H9 (cell line): Measurements from ENCODE around the gene CLIP4. TPM values are rescaled to one million over a fixed set of nuclear protein-coding genes. Genes with fewer than 3 reads are reported as not detected.

ENCODE experiments used
- DNase-seq: peaks from one replicate; pipeline ENCODE4 v3.0.0-alpha.2; 2017
- H2AFZ ChIP-seq: one replicate; pipeline ENCODE4 v1.6.1; 2013; ENCODE audit warnings: mild to moderate bottlenecking, low read length, control low read depth, moderate library complexity
- H2AK5ac ChIP-seq: 2 replicates; pipeline ENCODE4 v1.6.1; 2013; ENCODE audit warnings: low read length, control low read depth, mixed read lengths; ENCODE audit not compliant: insufficient read length
- H2BK120ac ChIP-seq: one replicate; pipeline ENCODE4 v1.6.1; 2013; ENCODE audit warnings: low read depth, mild to moderate bottlenecking, low read length, control low read depth, inconsistent platforms; ENCODE audit not compliant: poor library complexity, severe bottlenecking
- H2BK12ac ChIP-seq: 2 replicates; pipeline ENCODE4 v1.6.1; 2013; ENCODE audit warnings: low read length, control low read depth, mixed read lengths, low read depth; ENCODE audit not compliant: insufficient read length
- H2BK15ac ChIP-seq: 2 replicates; pipeline ENCODE4 v1.6.1; 2013; ENCODE audit warnings: low read depth, low read length, control low read depth
- H2BK20ac ChIP-seq: one replicate; pipeline ENCODE4 v1.6.1; 2013; ENCODE audit warnings: low read depth, mild to moderate bottlenecking, low read length, control low read depth, inconsistent platforms; ENCODE audit not compliant: poor library complexity, severe bottlenecking
- H2BK5ac ChIP-seq: 2 replicates; pipeline ENCODE4 v1.6.1; 2013; ENCODE audit warnings: low read length, control low read depth, mixed read lengths; ENCODE audit not compliant: insufficient read length
- H3K14ac ChIP-seq: 2 replicates; pipeline ENCODE4 v1.6.1; 2013; ENCODE audit warnings: low read length, control low read depth; ENCODE audit not compliant: insufficient read depth
- H3K18ac ChIP-seq: 2 replicates; pipeline ENCODE4 v1.6.1; 2013; ENCODE audit warnings: low read depth, mild to moderate bottlenecking, mixed read lengths, low read length, control low read depth; ENCODE audit not compliant: insufficient read length
- H3K23ac ChIP-seq: 2 replicates; pipeline ENCODE4 v1.6.1; 2013; ENCODE audit warnings: low read length, control low read depth, mixed read lengths, low read depth; ENCODE audit not compliant: insufficient read length
- H3K23me2 ChIP-seq: 2 replicates; pipeline ENCODE4 v1.6.1; 2013; ENCODE audit warnings: low read depth, mild to moderate bottlenecking, mixed read lengths, low read length, control low read depth; ENCODE audit not compliant: insufficient read length, poor library complexity, severe bottlenecking
- H3K27ac ChIP-seq: 2 replicates; pipeline ENCODE4 v1.5.1; 2013; ENCODE audit warnings: low read length, control low read depth, mixed read lengths, low read depth; ENCODE audit not compliant: insufficient read length
- H3K27me3 ChIP-seq: 2 replicates; pipeline ENCODE4 v1.6.1; 2013; ENCODE audit warnings: low read length, control low read depth, inconsistent platforms; ENCODE audit not compliant: insufficient read depth
- H3K4ac ChIP-seq: 2 replicates; pipeline ENCODE4 v1.6.1; 2013; ENCODE audit warnings: low read depth, mild to moderate bottlenecking, control low read depth, inconsistent platforms, low read length, moderate library complexity
- H3K4me1 ChIP-seq: 2 replicates; pipeline ENCODE4 v1.6.1; 2013; ENCODE audit warnings: low read length, control low read depth, inconsistent platforms; ENCODE audit not compliant: insufficient read depth
- H3K4me2 ChIP-seq: 2 replicates; pipeline ENCODE4 v1.6.1; 2013; ENCODE audit warnings: low read length, control low read depth, mixed read lengths; ENCODE audit not compliant: insufficient read length, insufficient read depth
- H3K56ac ChIP-seq: 2 replicates; pipeline ENCODE4 v1.6.1; 2013; ENCODE audit warnings: low read depth, mild to moderate bottlenecking, mixed read lengths, low read length, control low read depth; ENCODE audit not compliant: insufficient read length
- H3K79me1 ChIP-seq: 2 replicates; pipeline ENCODE4 v1.6.1; 2013; ENCODE audit warnings: low read depth, mild to moderate bottlenecking, moderate library complexity, low read length, control low read depth, inconsistent platforms; ENCODE audit not compliant: insufficient read depth, poor library complexity, severe bottlenecking
- H3K79me2 ChIP-seq: 2 replicates; pipeline ENCODE4 v1.6.1; 2013; ENCODE audit warnings: low read length, control low read depth, inconsistent platforms; ENCODE audit not compliant: insufficient read depth
- H3K9ac ChIP-seq: 2 replicates; pipeline ENCODE4 v1.6.1; 2013; ENCODE audit warnings: low read length, control low read depth, mixed read lengths; ENCODE audit not compliant: insufficient read length; ENCODE audit errors: extremely low read depth
- H3K9me3 ChIP-seq: one replicate; pipeline ENCODE4 v1.6.1; 2013; ENCODE audit warnings: low read depth, low read length, inconsistent platforms; ENCODE audit not compliant: control insufficient read depth
- H3T11ph ChIP-seq: one replicate; pipeline ENCODE4 v1.6.1; 2013; ENCODE audit warnings: mild to moderate bottlenecking, low read length, control low read depth, inconsistent platforms
- H4K20me1 ChIP-seq: one replicate; pipeline ENCODE4 v1.6.1; 2013; ENCODE audit not compliant: control insufficient read depth, insufficient read length, insufficient read depth
- H4K5ac ChIP-seq: 2 replicates; pipeline ENCODE4 v1.6.1; 2013; ENCODE audit warnings: low read depth, mild to moderate bottlenecking, mixed read lengths, low read length, control low read depth; ENCODE audit not compliant: insufficient read length
- H4K8ac ChIP-seq: replicated peaks from 2 replicates; pipeline ENCODE4 v1.6.1; 2013; ENCODE audit warnings: low read length, control low read depth, mixed read lengths, low read depth; ENCODE audit not compliant: insufficient read length
- H4K91ac ChIP-seq: 2 replicates; pipeline ENCODE4 v1.6.1; 2013; ENCODE audit warnings: low read depth, mild to moderate bottlenecking, moderate library complexity, mixed read lengths, low read length, control low read depth; ENCODE audit not compliant: insufficient read length
- H3K27ac Mint-ChIP-seq, 3 experiments: 2 replicates in 2 of 3; 3 replicates in 1 of 3; pipeline ENCODE4 v1.8.0; 2020 to 2021; ENCODE audit warnings: mixed read lengths in 3 of 3, mild to moderate bottlenecking in 1 of 3, moderate library complexity in 1 of 3
- H3K27me3 Mint-ChIP-seq: 2 replicates; pipeline ENCODE4 v1.8.0; 2021; ENCODE audit warnings: low read depth, mild to moderate bottlenecking, moderate library complexity, mixed read lengths
- H3K36me3 Mint-ChIP-seq, 3 experiments: 2 replicates in 2 of 3; 3 replicates in 1 of 3; pipeline ENCODE4 v1.8.0; 2020 to 2021; ENCODE audit warnings: low read depth in 3 of 3, mixed read lengths in 3 of 3; ENCODE audit not compliant: insufficient read depth in 1 of 3
- H3K4me1 Mint-ChIP-seq, 2 experiments: 2 replicates each; pipeline ENCODE4 v1.8.0; 2020; ENCODE audit warnings: mixed read lengths in 2 of 2
- H3K4me3 Mint-ChIP-seq, 2 experiments: 2 replicates in 1 of 2; 3 replicates in 1 of 2; pipeline ENCODE4 v1.8.0; 2020 to 2021; ENCODE audit warnings: mild to moderate bottlenecking in 2 of 2, mixed read lengths in 2 of 2, moderate library complexity in 1 of 2
- H3K9me3 Mint-ChIP-seq, 2 experiments: 2 replicates in 1 of 2; 3 replicates in 1 of 2; pipeline ENCODE4 v1.8.0; 2020; ENCODE audit warnings: mild to moderate bottlenecking in 2 of 2, mixed read lengths in 2 of 2, moderate library complexity in 1 of 2
- CTCF ChIP-seq: fragments of 200-600 bp; sonication (generic); conservative IDR thresholded peaks from 3 replicates; pipeline ENCODE4 v1.8.0; 2021; ENCODE audit warnings: antibody characterized with exemption, mild to moderate bottlenecking
- WGBS: extraction: QIAGEN DNeasy Blood & Tissue Kit; methylation state at CpG from one replicate; pipeline ENCODE4 v1.1.7; 2013; ENCODE audit warnings: missing lambda C conversion rate, low lambda C conversion rate, mixed read lengths; ENCODE audit not compliant: insufficient read length; ENCODE audit errors: extremely low coverage; 5-methylcytosine and 5-hydroxymethylcytosine counted together
- total RNA-seq: library from RNA; stranded (reverse); gene quantifications from 2 replicates; pipeline ENCODE4 v1.2.1, GENCODE V29; 2021

CLIP4 gene
- total RNA-seq, 1 experiment from 2014 or later, result 0.66 TPM

DNA sequence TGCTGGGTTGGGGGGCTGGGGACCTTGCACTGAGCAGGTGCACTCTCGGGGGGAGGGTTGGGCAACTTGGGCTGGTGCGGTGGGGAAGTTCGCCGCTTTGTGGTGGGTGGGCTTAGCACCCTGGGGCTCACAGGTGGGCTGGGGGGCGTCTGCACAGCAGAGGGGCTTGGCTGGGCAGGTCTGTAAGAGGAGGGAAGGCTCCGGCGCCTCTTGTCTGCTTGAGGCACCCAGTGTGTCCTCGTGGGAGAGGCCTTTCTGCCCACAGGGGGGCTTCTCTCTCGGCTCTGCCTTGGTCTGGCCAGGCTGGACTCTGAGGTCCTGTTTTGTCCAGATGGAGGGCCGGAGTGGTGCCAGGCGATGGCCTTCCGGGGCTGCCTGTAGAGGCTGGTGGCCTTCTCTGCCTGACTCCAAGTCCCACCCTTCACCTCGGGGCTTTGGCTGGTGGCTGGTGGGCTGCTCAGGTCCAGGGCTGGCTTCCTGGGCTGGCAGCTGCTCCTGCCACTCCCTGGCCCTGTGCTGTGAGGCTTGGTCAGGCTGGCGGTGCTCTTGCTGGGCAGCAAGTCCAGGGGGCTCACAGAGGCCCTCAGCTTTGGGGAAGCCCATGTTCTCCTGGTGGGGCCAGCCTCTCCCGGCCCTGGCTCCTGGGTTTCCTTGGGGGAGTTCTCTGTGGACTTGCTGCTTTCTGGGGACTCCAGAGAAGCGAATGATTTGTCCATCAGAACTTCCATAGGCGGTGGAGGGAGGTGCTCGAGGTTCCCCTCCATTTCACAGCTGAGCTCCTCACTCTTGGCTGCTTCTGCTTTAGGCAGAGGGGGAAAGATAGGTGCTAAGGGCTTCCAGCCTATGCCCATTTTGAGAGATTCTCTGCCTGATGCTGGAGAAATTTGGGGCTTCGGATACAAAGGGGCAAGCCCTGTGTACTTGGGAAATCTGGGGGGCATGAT is 43.9 kb upstream of the CLIP4 start:
- no peak overlapping the region for H3T11ph ChIP-seq
- no peak overlapping the region for H2BK12ac ChIP-seq
- no peak overlapping the region for H2AFZ ChIP-seq
- H3K23me2 ChIP-seq, result no peaks in the 10 kb centered on the region
- peak overlapping the region; percentile 50; the same call in 1 of the 2 replicates for H3K14ac ChIP-seq
- no peaks in the 10 kb centered on the region for H3K4me1 ChIP-seq
- H3K9me3 ChIP-seq, result no peaks in the 10 kb centered on the region
- no peak overlapping the region for H2BK20ac ChIP-seq
- no peak overlapping the region for H3K4me2 ChIP-seq
- no peak for DNase-seq
- no peaks in the 10 kb centered on the region for H3K79me1 ChIP-seq
- TF ChIP-seq CTCF, result no peak
- H4K20me1 ChIP-seq, result no peaks in the 10 kb centered on the region
- no peak overlapping the region for H4K5ac ChIP-seq
- H3K27me3 Mint-ChIP-seq, result peaks cover 2% of the 10 kb centered on the region; the same call in 1 of the 2 replicates
- peaks cover 0 to 4% of the 10 kb centered on the region in 2 experiments; a peak in 2 of 4 replicates for H3K4me1 Mint-ChIP-seq
- H3K4me3 Mint-ChIP-seq, result no peak overlapping the region
- H3K9ac ChIP-seq, result no peak overlapping the region
- no peaks in the 10 kb centered on the region for H3K79me2 ChIP-seq
- no peak overlapping the region for H2BK15ac ChIP-seq
- H3K56ac ChIP-seq, result no peak overlapping the region
- H3K36me3 Mint-ChIP-seq, result no peaks in the 10 kb centered on the region
- no peak overlapping the region for H3K23ac ChIP-seq
- no peaks in the 10 kb centered on the region for H3K9me3 Mint-ChIP-seq
- no peak overlapping the region for H2BK120ac ChIP-seq
- H3K27ac Mint-ChIP-seq, result peak overlapping the region in 2 of 3 experiments; percentile 61 to 94; a peak in 2 of 7 replicates
- H4K91ac ChIP-seq, result no peak overlapping the region
- WGBS, result no CpG with 5 or more reads among the region's 19 CpGs
- no peak overlapping the region for H2AK5ac ChIP-seq
- no peak overlapping the region for H3K4ac ChIP-seq
- H2BK5ac ChIP-seq, result no peak overlapping the region
- H3K27ac ChIP-seq, result no peak overlapping the region
- no peaks in the 10 kb centered on the region for H3K27me3 ChIP-seq
- H3K18ac ChIP-seq, result no peak overlapping the region
- H4K8ac ChIP-seq, result no peak overlapping the region
